Measurements from ENCODE around the gene KCNIP4.

GRCh38 chr4:20754036-20754435, 1194.5 kb downstream of the KCNIP4 start:
- TF ChIP-seq GABPA (IDR thresholded peaks at IDR 0.05; ENCODE audit: low read depth) (no peak), CTCF (IDR thresholded peaks at IDR 0.05; ENCODE audit: insufficient read depth, low read length) (no peak), POLR2AphosphoS5 (IDR thresholded peaks at IDR 0.05; ENCODE audit: low read depth) (no peak)

All from HL-60 (cell line).